ENCODE measurements around the gene ABCB1. TPM values are rescaled to one million over a fixed set of nuclear protein-coding genes. Genes with fewer than 3 reads are reported as not detected.

ABCB1 gene
- 3.3 and 3.6 TPM in 2 replicates for total RNA-seq

GRCh38 chr7:87600130-87601124 is at the start of gene ABCB1:
TSS of gene ABCB1 (minus strand) at chr7:87600884. CDS start at chr7:87600184, 700 bp downstream.
- Mint-ChIP-seq H3K27me3 (ENCODE audit: insufficient read depth) (peaks cover 24% of the 10 kb centered on the region), H3K9me3 (no peaks in the 10 kb centered on the region)
- intact Hi-C loops (cut with micrococcal nuclease) = loop anchor here (1.0 kb wide), 1 partner anchor 28 kb away; the partner anchor contains the start of gene RUNDC3B

GRCh38 chr7:87648316-87648715 is 47.6 kb upstream of the ABCB1 start:
- intact Hi-C loops (cut with micrococcal nuclease) = no loop called here
- no peaks in the 10 kb centered on the region for H3K9me3 Mint-ChIP-seq

More at GRCh38 chr7:87600130-87601124, at the start of gene ABCB1:
- Mint-ChIP-seq H3K4me1 (ENCODE audit: low read depth) (peaks cover 31% of the 10 kb centered on the region), H3K27ac (peak within 1 kb of the TSS; percentile 5), H3K36me3 (ENCODE audit: low read depth) (no peaks in the 10 kb centered on the region), H3K4me3 (peak within 1 kb of the TSS; percentile 89)
- DNase-seq (ENCODE audit: low spot score) = peak; percentile 25

GRCh38 chr7:87645446-87645845 is 44.8 kb upstream of the ABCB1 start:
- no peak overlapping the region for H3K4me3 Mint-ChIP-seq
- H3K36me3 Mint-ChIP-seq (ENCODE audit: low read depth) = no peaks in the 10 kb centered on the region
- no peaks in the 10 kb centered on the region for H3K27me3 Mint-ChIP-seq (ENCODE audit: insufficient read depth)
- no peak for DNase-seq (ENCODE audit: low spot score)
- H3K4me1 Mint-ChIP-seq (ENCODE audit: low read depth) = no peaks in the 10 kb centered on the region
- intact Hi-C loops (cut with micrococcal nuclease) = no loop called here
- H3K27ac Mint-ChIP-seq = no peak overlapping the region
- no peaks in the 10 kb centered on the region for H3K9me3 Mint-ChIP-seq

More at GRCh38 chr7:87648316-87648715, 47.6 kb upstream of the ABCB1 start:
- Mint-ChIP-seq H3K27me3 (ENCODE audit: insufficient read depth) (no peaks in the 10 kb centered on the region), H3K4me1 (ENCODE audit: low read depth) (no peaks in the 10 kb centered on the region), H3K36me3 (ENCODE audit: low read depth) (no peaks in the 10 kb centered on the region), H3K4me3 (no peak overlapping the region), H3K27ac (no peak overlapping the region)
- DNase-seq (ENCODE audit: low spot score) = no peak

GRCh38 chr7:87635921-87636320 is 35.2 kb upstream of the ABCB1 start:
- Mint-ChIP-seq H3K27ac (no peak overlapping the region), H3K4me1 (ENCODE audit: low read depth) (no peaks in the 10 kb centered on the region), H3K9me3 (peaks cover 12% of the 10 kb centered on the region), H3K27me3 (ENCODE audit: insufficient read depth) (peaks cover 9% of the 10 kb centered on the region), H3K36me3 (ENCODE audit: low read depth) (no peaks in the 10 kb centered on the region), H3K4me3 (no peak overlapping the region)
- no peak for DNase-seq (ENCODE audit: low spot score)
- intact Hi-C loops (cut with micrococcal nuclease) = no loop called here

GRCh38 chr7:87628780-87629569 is 28.3 kb upstream of the ABCB1 start:
- Mint-ChIP-seq H3K27ac (no peak overlapping the region), H3K4me1 (ENCODE audit: low read depth) (peaks cover 6% of the 10 kb centered on the region), H3K9me3 (no peaks in the 10 kb centered on the region), H3K4me3 (peak overlapping the region; percentile 72), H3K27me3 (ENCODE audit: insufficient read depth) (peaks cover 29% of the 10 kb centered on the region), H3K36me3 (ENCODE audit: low read depth) (no peaks in the 10 kb centered on the region)
- intact Hi-C loops (cut with micrococcal nuclease) = loop anchor here (1.0 to 10.0 kb wide), 7 partner anchors 29 to 590 kb away; partner anchors contain the start of genes ABCB1, CROT, DBF4 and DMTF1
- DNase-seq (ENCODE audit: low spot score) = no peak

GRCh38 chr7:87627634-87627994 is 26.9 kb upstream of the ABCB1 start:
- no peak for DNase-seq (ENCODE audit: low spot score)
- peak overlapping the region; percentile 72 for H3K4me3 Mint-ChIP-seq
- H3K27me3 Mint-ChIP-seq (ENCODE audit: insufficient read depth) = peaks cover 24% of the 10 kb centered on the region
- no peaks in the 10 kb centered on the region for H3K36me3 Mint-ChIP-seq (ENCODE audit: low read depth)
- intact Hi-C loops (cut with micrococcal nuclease) = loop anchor here (5.0 to 10.0 kb wide), 3 partner anchors 410 to 477 kb away; partner anchors contain the start of genes DMTF1 and TMEM243
- peaks cover 6% of the 10 kb centered on the region for H3K4me1 Mint-ChIP-seq (ENCODE audit: low read depth)
- no peak overlapping the region for H3K27ac Mint-ChIP-seq
- H3K9me3 Mint-ChIP-seq = no peaks in the 10 kb centered on the region

GRCh38 chr7:87625101-87625500 is 24.4 kb upstream of the ABCB1 start:
- Mint-ChIP-seq H3K9me3 (no peaks in the 10 kb centered on the region), H3K4me3 (no peak overlapping the region), H3K27me3 (ENCODE audit: insufficient read depth) (peaks cover 22% of the 10 kb centered on the region), H3K36me3 (ENCODE audit: low read depth) (no peaks in the 10 kb centered on the region), H3K27ac (no peak overlapping the region), H3K4me1 (ENCODE audit: low read depth) (peaks cover 6% of the 10 kb centered on the region)
- no peak for DNase-seq (ENCODE audit: low spot score)
- intact Hi-C loops (cut with micrococcal nuclease) = loop anchor here (5.0 to 10.0 kb wide), 3 partner anchors 408 to 480 kb away; partner anchors contain the start of genes DMTF1 and TMEM243

- Mint-ChIP-seq H3K4me3 (no peak overlapping the region), H3K27me3 (ENCODE audit: insufficient read depth) (peaks cover 18% of the 10 kb centered on the region), H3K36me3 (ENCODE audit: low read depth) (no peaks in the 10 kb centered on the region), H3K9me3 (no peaks in the 10 kb centered on the region), H3K27ac (no peak overlapping the region), H3K4me1 (ENCODE audit: low read depth) (peaks cover 6% of the 10 kb centered on the region)
- intact Hi-C loops (cut with micrococcal nuclease) = loop anchor here (5.0 to 10.0 kb wide), 3 partner anchors 407 to 480 kb away; partner anchors contain the start of genes DMTF1 and TMEM243
- no peak for DNase-seq (ENCODE audit: low spot score)
Measured at GRCh38 chr7:87624628-87625027, 23.9 kb upstream of the ABCB1 start.

GRCh38 chr7:87615197-87615596 is 14.5 kb upstream of the ABCB1 start:
- no peak for DNase-seq (ENCODE audit: low spot score)
- Mint-ChIP-seq H3K4me1 (ENCODE audit: low read depth) (no peaks in the 10 kb centered on the region), H3K36me3 (ENCODE audit: low read depth) (no peaks in the 10 kb centered on the region), H3K27ac (no peak overlapping the region), H3K9me3 (no peaks in the 10 kb centered on the region), H3K4me3 (no peak overlapping the region), H3K27me3 (ENCODE audit: insufficient read depth) (peaks cover 12% of the 10 kb centered on the region)
- intact Hi-C loops (cut with micrococcal nuclease) = no loop called here

- Mint-ChIP-seq H3K4me3 (no peak overlapping the region), H3K4me1 (ENCODE audit: low read depth) (no peaks in the 10 kb centered on the region), H3K36me3 (ENCODE audit: low read depth) (no peaks in the 10 kb centered on the region), H3K27me3 (ENCODE audit: insufficient read depth) (peaks cover 13% of the 10 kb centered on the region), H3K9me3 (no peaks in the 10 kb centered on the region), H3K27ac (no peak overlapping the region)
- intact Hi-C loops (cut with micrococcal nuclease) = no loop called here
- no peak for DNase-seq (ENCODE audit: low spot score)
Measured at GRCh38 chr7:87609916-87610315, 9.2 kb upstream of the ABCB1 start.

GRCh38 chr7:87608431-87608830 is 7.7 kb upstream of the ABCB1 start:
- H3K27me3 Mint-ChIP-seq (ENCODE audit: insufficient read depth) = peaks cover 14% of the 10 kb centered on the region
- intact Hi-C loops (cut with micrococcal nuclease) = no loop called here
- H3K27ac Mint-ChIP-seq = no peak overlapping the region
- H3K4me1 Mint-ChIP-seq (ENCODE audit: low read depth) = no peaks in the 10 kb centered on the region
- no peak overlapping the region for H3K4me3 Mint-ChIP-seq
- no peaks in the 10 kb centered on the region for H3K36me3 Mint-ChIP-seq (ENCODE audit: low read depth)
- H3K9me3 Mint-ChIP-seq = no peaks in the 10 kb centered on the region
- no peak for DNase-seq (ENCODE audit: low spot score)

GRCh38 chr7:87604264-87604663 is 3.6 kb upstream of the ABCB1 start:
- Mint-ChIP-seq H3K4me1 (ENCODE audit: low read depth) (peaks cover 24% of the 10 kb centered on the region), H3K9me3 (no peaks in the 10 kb centered on the region), H3K27me3 (ENCODE audit: insufficient read depth) (peaks cover 25% of the 10 kb centered on the region), H3K36me3 (ENCODE audit: low read depth) (no peaks in the 10 kb centered on the region), H3K27ac (no peak overlapping the region), H3K4me3 (no peak overlapping the region)
- no peak for DNase-seq (ENCODE audit: low spot score)
- intact Hi-C loops (cut with micrococcal nuclease) = no loop called here

All from activated T-helper 1 cell treated with anti-CD3 and anti-CD28 coated beads, Interleukin-12 subunit alpha, Interleukin-12 subunit beta, Interleukin-2, Interleukin-4 antibody, amounts not matched to agents 30 ng/mL and 10 ng/mL and 1 ng/mL, durations not matched to agents 14 hours and 24 hours and 36 hours (primary cell).